GM10266 (cell line): ENCODE data around the gene HDAC8.

Experiments used
- DNase-seq: peaks from one replicate; pipeline ENCODE4 v3.0.0; 2012; ENCODE audit errors: extremely low spot score
- CTCF ChIP-seq: IDR thresholded peaks from 2 replicates; pipeline ENCODE4 v1.5.1; 2012; ENCODE audit warnings: mild to moderate bottlenecking, low read depth; ENCODE audit not compliant: control insufficient read depth, insufficient read depth; ENCODE audit errors: missing control alignments

Gene HDAC8

GRCh38 chrX:72371405-72371804 is 201.2 kb downstream of the HDAC8 start:
- no peak for DNase-seq
- TF ChIP-seq CTCF, result no peak

- DNase-seq, result no peak
- no peak for TF ChIP-seq CTCF
These were observed 203.8 kb downstream of the HDAC8 start for GRCh38 chrX:72368796-72369195.

- TF ChIP-seq CTCF, result no peak
These were observed 205.1 kb downstream of the HDAC8 start for GRCh38 chrX:72367516-72367915.

GRCh38 chrX:72366701-72367454 is 205.8 kb downstream of the HDAC8 start:
- no peak for DNase-seq
- TF ChIP-seq CTCF, result no peak

More at GRCh38 chrX:72367516-72367915, 205.1 kb downstream of the HDAC8 start:
- DNase-seq, result no peak

- DNase-seq, result no peak
These were observed 206.5 kb downstream of the HDAC8 start for GRCh38 chrX:72366178-72366577.

DNA sequence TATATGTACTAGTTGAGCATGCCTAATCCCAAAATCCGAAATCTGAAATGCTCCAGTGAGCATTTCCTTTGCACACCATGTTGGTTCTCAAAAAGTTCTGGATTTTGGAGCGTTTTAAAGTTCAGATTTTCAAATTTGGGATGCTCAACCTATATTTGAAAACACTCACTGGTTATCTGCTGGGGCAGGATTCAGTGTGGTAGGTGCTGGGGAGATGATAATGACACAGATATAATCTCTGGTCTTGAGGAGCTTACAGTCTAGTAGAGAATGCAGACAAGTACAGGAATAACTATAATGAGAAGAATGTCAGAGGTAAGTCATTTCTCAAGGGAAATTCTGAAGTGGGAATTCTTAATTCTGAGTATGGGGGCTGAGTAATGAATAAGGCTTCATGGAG is 207.5 kb downstream of the HDAC8 start:
- no peak for TF ChIP-seq CTCF

More at GRCh38 chrX:72366178-72366577, 206.5 kb downstream of the HDAC8 start:
- TF ChIP-seq CTCF, result no peak

GRCh38 chrX:72360326-72360725 is 212.3 kb downstream of the HDAC8 start:
- DNase-seq, result no peak
- no peak for TF ChIP-seq CTCF

More for the DNA sequence above, 207.5 kb downstream of the HDAC8 start:
- no peak for DNase-seq
